Activated gamma-delta T cell treated with anti-CD3 and anti-CD28 coated beads, Interleukin-2, amount 50 U/mL, for 16 hours (primary cell): ENCODE measurements around the gene MGAM2.
"Not testable (repeated sequence)": the region's sequence is repeated elsewhere in the genome, so short reads cannot be mapped to it uniquely, and the experiment has no call there.

ENCODE experiments used
- DNase-seq: peaks from one replicate; pipeline ENCODE4 v3.0.0-alpha.2; 2020; ENCODE audit warnings: low read depth

MGAM2 gene

GRCh38 chr7:142111499-142111898 lies at the start of gene MGAM2:
Gene MGAM2 (plus strand): TSS chr7:142111718. CDS start chr7:142116874, 5,156 bp downstream.
- DNase-seq = no peak

GRCh38 chr7:142063551-142064442 lies 47.7 kb upstream of the MGAM2 start:
- no peak for DNase-seq

- DNase-seq = no peak
Measured at GRCh38 chr7:142066536-142066935, 45.0 kb upstream of the MGAM2 start.

GRCh38 chr7:142077762-142078161 lies 33.8 kb upstream of the MGAM2 start:
- DNase-seq = no peak

GRCh38 chr7:142083605-142084004 lies 27.9 kb upstream of the MGAM2 start:
- no peak for DNase-seq

GRCh38 chr7:142085428-142085827 lies 26.1 kb upstream of the MGAM2 start:
- DNase-seq = no peak

GRCh38 chr7:142088022-142088714 lies 23.4 kb upstream of the MGAM2 start:
- DNase-seq = no peak

- DNase-seq = no peak
Measured at GRCh38 chr7:142089035-142089434, 22.5 kb upstream of the MGAM2 start.

GRCh38 chr7:142091961-142092360 lies 19.6 kb upstream of the MGAM2 start:
- DNase-seq = no peak

- DNase-seq = no peak
Measured at GRCh38 chr7:142094861-142095260, 16.7 kb upstream of the MGAM2 start.

- no peak for DNase-seq
Measured at GRCh38 chr7:142097571-142097970, 13.9 kb upstream of the MGAM2 start.

- no peak for DNase-seq
Measured at GRCh38 chr7:142098004-142098403, 13.5 kb upstream of the MGAM2 start.

GRCh38 chr7:142099347-142099746 lies 12.2 kb upstream of the MGAM2 start:
- DNase-seq = not testable (repeated sequence)

- DNase-seq = no peak
Measured at GRCh38 chr7:142100634-142101033, 10.9 kb upstream of the MGAM2 start.

- DNase-seq = not testable (repeated sequence)
Measured at GRCh38 chr7:142101794-142102193, 9.7 kb upstream of the MGAM2 start.

GRCh38 chr7:142104550-142105527 lies 6.7 kb upstream of the MGAM2 start:
- no peak for DNase-seq

GRCh38 chr7:142108728-142109505 lies 2.6 kb upstream of the MGAM2 start:
- no peak for DNase-seq

GRCh38 chr7:142110098-142110497 lies 1.4 kb upstream of the MGAM2 start:
- DNase-seq = no peak

GRCh38 chr7:142110638-142111037 lies 880 bp upstream of the MGAM2 start:
- DNase-seq = no peak

GRCh38 chr7:142112086-142112485 lies 568 bp downstream of the MGAM2 start:
- no peak for DNase-seq

GRCh38 chr7:142114207-142114606 lies 2.7 kb downstream of the MGAM2 start:
- DNase-seq = no peak
